ENCODE results near the gene SEMA3D. TPM values are rescaled to one million over a fixed set of nuclear protein-coding genes. Genes with fewer than 3 reads are reported as not detected.

The SEMA3D gene
- 10 to 100 TPM; 10.7 to 16.5 TPM for total RNA-seq

GRCh38 chr7:85186521-85187241 is at the start of gene SEMA3D:
TSS of gene SEMA3D (minus strand) at chr7:85187056. CDS start at chr7:85121891, 65,165 bp downstream.
- intact Hi-C loops (cut with DNase I): loop anchor here (5.0 to 10.0 kb wide), 2 partner anchors 152 to 366 kb away; no protein-coding TSS in a partner anchor
- peak; percentile 66 for DNase-seq (ENCODE audit: low spot score)
- TF ChIP-seq POLR2AphosphoS5 (IDR thresholded peaks at IDR 0.05) (no peak), CTCF (IDR thresholded peaks at IDR 0.05) (peak; percentile 58 to 86 (median 79))
- Histone ChIP-seq H3K27ac (peak within 1 kb of the TSS; percentile 64 to 68), H3K36me3 (no peaks in the 10 kb centered on the region), H3K4me1 (replicated peaks) (no peaks in the 10 kb centered on the region), H3K27me3 (replicated peaks; ENCODE audit: insufficient read depth) (no peaks in the 10 kb centered on the region), H3K4me3 (peak within 1 kb of the TSS; percentile 43), H3K9me3 (no peaks in the 10 kb centered on the region)
- under 1% methylated on average over 45 of the region's 45 CpGs for WGBS

- no peaks in the 10 kb centered on the region for H3K27me3 ChIP-seq (replicated peaks; ENCODE audit: insufficient read depth)
- no peak for DNase-seq (ENCODE audit: low spot score)
- H3K4me3 ChIP-seq: no peak overlapping the region
- TF ChIP-seq CTCF (IDR thresholded peaks at IDR 0.05): no peak
- TF ChIP-seq POLR2A (IDR thresholded peaks at IDR 0.05): no peak
- H3K9me3 ChIP-seq: no peaks in the 10 kb centered on the region
- no peak overlapping the region for H3K27ac ChIP-seq
- H3K36me3 ChIP-seq: no peaks in the 10 kb centered on the region
- H3K4me1 ChIP-seq (replicated peaks): no peaks in the 10 kb centered on the region
- intact Hi-C loops (cut with DNase I): no loop called here
- 20% methylated on average over 3 of the region's 3 CpGs for WGBS
Measured at GRCh38 chr7:85234730-85235129, 47.9 kb upstream of the SEMA3D start.

GRCh38 chr7:85232068-85232467 is 45.2 kb upstream of the SEMA3D start:
- TF ChIP-seq CTCF (IDR thresholded peaks at IDR 0.05): no peak
- no peak for TF ChIP-seq POLR2A (IDR thresholded peaks at IDR 0.05)
- no peak for TF ChIP-seq POLR2AphosphoS5 (IDR thresholded peaks at IDR 0.05)
- H3K27ac ChIP-seq: no peak overlapping the region
- H3K4me3 ChIP-seq: no peak overlapping the region
- 92% methylated on average over 2 of the region's 2 CpGs for WGBS
- intact Hi-C loops (cut with DNase I): no loop called here
- no peaks in the 10 kb centered on the region for H3K9me3 ChIP-seq
- DNase-seq (ENCODE audit: low spot score): no peak
- H3K4me1 ChIP-seq (replicated peaks): no peaks in the 10 kb centered on the region
- H3K27me3 ChIP-seq (replicated peaks; ENCODE audit: insufficient read depth): no peaks in the 10 kb centered on the region
- H3K36me3 ChIP-seq: no peaks in the 10 kb centered on the region

GRCh38 chr7:85230623-85231022 is 43.8 kb upstream of the SEMA3D start:
- TF ChIP-seq POLR2AphosphoS5 (IDR thresholded peaks at IDR 0.05) (peak; percentile 54), POLR2A (IDR thresholded peaks at IDR 0.05) (no peak)
- Histone ChIP-seq H3K4me1 (replicated peaks) (no peaks in the 10 kb centered on the region), H3K4me3 (no peak overlapping the region), H3K27ac (no peak overlapping the region), H3K27me3 (replicated peaks; ENCODE audit: insufficient read depth) (no peaks in the 10 kb centered on the region), H3K9me3 (no peaks in the 10 kb centered on the region), H3K36me3 (no peaks in the 10 kb centered on the region)
- DNase-seq (ENCODE audit: low spot score): peak; percentile 22
- 13% methylated on average over 3 of the region's 3 CpGs for WGBS
- intact Hi-C loops (cut with DNase I): no loop called here

GRCh38 chr7:85229544-85229943 is 42.7 kb upstream of the SEMA3D start:
- Histone ChIP-seq H3K36me3 (no peaks in the 10 kb centered on the region), H3K9me3 (no peaks in the 10 kb centered on the region), H3K4me3 (no peak overlapping the region), H3K4me1 (replicated peaks) (no peaks in the 10 kb centered on the region), H3K27ac (no peak overlapping the region), H3K27me3 (replicated peaks; ENCODE audit: insufficient read depth) (no peaks in the 10 kb centered on the region)
- intact Hi-C loops (cut with DNase I): no loop called here
- no peak for DNase-seq (ENCODE audit: low spot score)
- TF ChIP-seq POLR2A (IDR thresholded peaks at IDR 0.05) (no peak), POLR2AphosphoS5 (IDR thresholded peaks at IDR 0.05) (no peak), CTCF (IDR thresholded peaks at IDR 0.05) (no peak)

Data from prostate gland (tissue), 2 donors.